GM23248 (cell line): ENCODE data around the gene NCOA3.

Experiments
- EZH2 ChIP-seq: fragments of 200-600 bp; sonication (generic); IDR thresholded peaks from 2 replicates; pipeline ENCODE4 v1.6.1; 2018; ENCODE audit warnings: antibody characterized with exemption, mild to moderate bottlenecking; ENCODE audit not compliant: insufficient read depth, poor library complexity, severe bottlenecking
- EZH2phosphoT487 ChIP-seq: fragments of 200-600 bp; sonication (generic); IDR thresholded peaks from 2 replicates; pipeline ENCODE4 v1.6.1; 2018; ENCODE audit warnings: antibody characterized with exemption, moderate library complexity, mild to moderate bottlenecking, low read depth; ENCODE audit not compliant: insufficient read depth

DNA sequence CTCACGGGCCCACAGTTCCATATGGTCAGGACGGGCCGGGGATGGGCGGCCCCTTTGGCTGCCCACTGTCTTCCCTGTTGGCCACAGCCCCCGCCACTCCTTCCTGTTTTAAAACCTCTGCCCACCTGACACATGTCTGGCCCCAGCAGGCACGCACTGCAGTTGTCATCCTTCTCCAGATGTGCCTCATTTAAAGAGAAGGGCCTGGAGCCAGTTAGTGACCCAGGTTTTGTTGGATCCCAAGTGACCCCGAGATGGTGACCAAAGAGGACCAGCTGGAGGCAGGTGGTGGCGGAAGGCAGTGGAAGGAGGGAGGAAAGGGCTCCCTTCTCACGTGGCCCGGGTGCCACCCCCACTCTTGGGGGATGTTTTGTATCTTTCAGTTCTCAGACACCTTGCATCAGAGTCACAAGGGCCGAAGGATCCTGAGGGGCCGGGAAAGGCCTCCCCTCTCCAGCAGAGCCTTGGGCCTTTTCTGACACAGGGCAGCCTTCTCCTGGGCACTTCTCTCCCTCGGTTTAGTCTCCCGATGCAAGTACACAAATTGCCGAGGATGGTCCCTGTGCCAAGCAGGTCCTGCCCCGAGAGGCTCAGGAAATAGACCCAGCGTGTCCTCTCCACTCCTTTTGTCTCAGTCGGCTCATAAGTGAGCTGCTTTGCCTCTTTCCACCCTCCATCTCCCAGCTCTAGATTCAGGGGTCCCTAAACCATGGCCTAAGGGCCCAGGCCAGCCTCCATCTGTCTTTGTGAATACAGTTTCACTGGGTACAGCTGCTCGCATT is 166.0 kb downstream of the NCOA3 start:
- TF ChIP-seq EZH2 (no peak), EZH2phosphoT487 (no peak)
